Epidermal melanocyte (primary cell): ENCODE measurements around the gene DCLK2.

ENCODE experiments used
- DNase-seq: peaks from one replicate; pipeline ENCODE4 v3.0.0; 2011; ENCODE audit warnings: low spot score; ENCODE audit not compliant: insufficient read length

Gene DCLK2

DNA sequence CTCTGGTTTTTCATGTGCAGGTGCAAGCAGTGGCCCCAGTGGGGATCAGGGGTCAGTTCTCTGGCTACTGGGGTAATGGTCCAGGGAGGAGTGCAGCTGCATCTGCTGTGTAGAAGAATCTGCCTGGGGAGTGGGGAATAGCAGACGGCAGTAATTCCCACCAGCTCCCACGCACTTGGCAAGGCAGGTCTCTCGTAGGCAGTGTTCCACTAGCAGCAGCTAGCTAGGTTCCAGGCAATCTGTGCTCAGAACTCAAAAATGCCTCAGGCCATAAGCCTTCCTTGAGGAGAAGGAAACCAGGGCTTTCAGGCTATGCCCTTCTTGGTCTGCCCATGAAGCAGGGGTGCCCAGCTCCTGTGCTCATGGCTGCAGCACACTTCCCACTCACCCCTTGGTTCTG is 38.8 kb downstream of the DCLK2 start:
- DNase-seq: no peak

- DNase-seq: no peak
These were observed 39.4 kb downstream of the DCLK2 start for GRCh38 chr4:150117629-150118028.

DNA sequence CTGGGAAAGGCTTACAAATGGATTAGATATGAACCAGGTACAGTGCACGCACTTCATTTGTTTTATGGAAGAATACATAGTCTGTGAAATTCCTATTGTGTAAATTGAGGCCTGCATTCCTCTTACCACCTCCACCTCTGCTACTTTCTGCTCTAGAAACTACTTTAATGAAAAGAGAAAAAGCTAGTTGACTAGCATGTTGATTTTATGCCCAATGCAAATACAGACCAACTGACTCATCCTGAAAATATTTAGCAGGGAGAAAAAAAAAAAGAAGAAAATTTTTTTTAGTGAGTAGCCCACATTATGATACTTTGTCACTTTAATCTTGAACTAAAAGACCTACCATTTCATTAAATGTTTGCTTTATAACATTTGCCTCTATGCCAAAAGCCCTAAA is 41.2 kb downstream of the DCLK2 start:
- no peak for DNase-seq

GRCh38 chr4:150123087-150123486 is 44.8 kb downstream of the DCLK2 start:
- no peak for DNase-seq

- no peak for DNase-seq
These were observed 45.8 kb downstream of the DCLK2 start for GRCh38 chr4:150123796-150124677.

DNA sequence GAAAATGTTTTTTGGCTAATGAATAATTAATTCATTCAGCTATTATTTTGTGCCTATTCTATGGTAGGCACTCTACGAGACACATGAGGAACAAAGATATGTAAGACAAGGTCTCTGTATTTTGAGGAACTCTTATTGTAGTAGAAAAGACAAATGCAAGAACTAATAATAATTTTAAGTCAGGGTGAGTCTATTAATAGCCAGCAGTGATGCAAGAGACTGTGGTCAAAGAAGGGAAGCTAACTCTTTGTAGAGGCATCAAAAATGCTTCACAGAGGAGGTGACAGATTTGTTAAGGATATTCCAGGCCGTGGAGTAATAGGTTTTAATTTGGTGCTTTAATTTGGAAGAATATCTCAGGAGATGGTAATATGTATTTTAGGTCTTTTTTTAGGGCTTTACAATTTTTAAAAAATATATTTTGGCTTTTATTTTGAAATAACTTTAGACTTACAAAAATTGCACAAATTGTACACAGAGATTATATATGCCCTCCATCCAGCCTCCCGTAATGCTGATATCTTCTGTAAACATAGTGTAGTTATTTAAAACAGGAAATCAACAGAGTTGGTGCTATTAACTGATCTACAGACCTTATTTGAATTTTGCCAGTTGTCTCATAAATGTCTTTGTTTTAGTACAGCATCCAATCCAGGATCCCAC is 48.1 kb downstream of the DCLK2 start:
- no peak for DNase-seq

GRCh38 chr4:150126864-150127203 is 48.6 kb downstream of the DCLK2 start:
- no peak for DNase-seq

DNA sequence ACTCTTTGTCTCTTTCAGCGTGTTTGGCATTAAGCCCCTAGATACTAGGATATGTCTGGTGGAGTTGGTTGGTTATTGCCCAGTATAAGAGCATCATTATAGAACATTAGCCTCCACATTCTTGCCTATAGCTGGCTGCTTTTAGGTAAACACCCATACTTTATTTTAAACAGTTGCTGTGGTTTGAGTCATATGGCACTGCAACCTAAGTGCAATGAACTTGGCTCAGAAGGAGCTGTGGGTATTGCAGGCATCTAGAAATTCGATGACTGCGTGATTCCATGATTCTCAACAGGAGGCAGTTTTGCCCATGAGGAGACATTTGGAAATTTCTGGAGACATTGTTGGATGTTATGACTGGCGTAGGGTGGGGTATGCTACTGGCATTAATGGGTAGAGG is 49.5 kb downstream of the DCLK2 start:
- DNase-seq: no peak

DNA sequence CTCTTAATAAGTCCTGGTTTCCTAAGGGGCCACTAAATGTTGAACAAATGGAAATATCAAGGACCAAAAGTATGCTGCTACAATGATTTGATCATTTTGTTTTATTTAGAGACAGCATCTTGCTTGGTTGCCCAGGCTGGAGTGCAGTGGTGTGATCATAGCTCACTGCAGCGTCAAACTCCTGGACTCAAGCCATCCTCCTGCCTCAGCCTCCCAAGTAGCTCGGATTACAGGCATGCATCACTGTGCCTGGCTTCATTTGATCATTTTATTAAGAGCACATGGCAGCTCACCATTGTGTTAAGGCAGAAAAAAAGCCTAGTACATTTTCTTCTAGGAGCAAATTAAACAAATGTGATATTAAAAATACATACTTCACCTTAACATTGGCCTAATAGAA is 52.7 kb downstream of the DCLK2 start:
- no peak for DNase-seq

GRCh38 chr4:150131581-150132228 is 53.5 kb downstream of the DCLK2 start:
- DNase-seq: no peak

DNA sequence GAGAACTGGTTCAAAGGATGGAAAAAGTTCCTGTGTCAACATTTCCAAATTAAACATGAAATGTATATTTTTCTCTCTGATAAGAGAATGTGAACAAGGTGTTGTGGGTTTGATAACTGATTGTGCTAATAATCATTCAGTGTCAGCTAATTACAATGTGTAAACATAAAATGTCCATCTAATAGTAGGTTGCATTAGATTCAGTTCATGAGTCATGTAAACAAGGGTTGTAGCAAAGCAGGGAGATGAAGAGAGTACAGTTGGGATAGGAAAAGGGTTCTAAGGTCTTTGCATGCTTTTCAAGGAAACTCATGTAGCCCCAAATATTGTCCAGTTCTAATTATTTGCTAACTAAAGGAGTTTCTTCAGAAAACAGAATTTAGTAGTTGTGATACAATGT is 55.4 kb downstream of the DCLK2 start:
- DNase-seq: no peak

DNA sequence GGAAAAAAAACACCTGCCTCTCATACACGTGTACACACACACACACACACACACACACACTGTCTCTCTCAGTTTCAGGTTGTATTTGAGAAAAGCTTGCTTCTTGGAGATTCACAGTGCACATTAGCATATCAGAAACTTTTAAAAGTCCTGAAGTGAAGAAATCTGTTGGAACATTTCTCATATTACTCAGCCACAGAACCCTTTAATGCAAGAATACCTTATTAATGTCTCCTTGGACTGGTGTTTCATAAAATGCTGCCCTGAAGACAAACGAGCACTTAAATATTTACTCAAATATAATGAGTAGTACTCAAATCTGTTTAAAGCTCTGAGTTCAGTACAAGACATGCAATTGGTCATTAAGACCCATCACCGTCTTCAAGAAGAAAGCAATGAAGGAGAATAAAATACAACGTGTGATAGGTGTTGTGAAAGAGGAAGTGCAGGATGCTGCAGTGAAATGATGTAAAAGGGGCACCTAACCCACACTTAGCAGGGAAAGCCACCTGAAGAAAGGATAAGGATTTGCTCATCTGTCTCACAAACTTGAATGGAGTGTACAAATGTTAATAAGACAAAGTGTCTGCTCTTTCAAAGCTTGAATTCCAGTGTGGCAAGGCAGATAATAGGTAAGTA is 57.0 kb downstream of the DCLK2 start:
- no peak for DNase-seq

- no peak for DNase-seq
These were observed 57.8 kb downstream of the DCLK2 start for GRCh38 chr4:150136036-150136435.

DNA sequence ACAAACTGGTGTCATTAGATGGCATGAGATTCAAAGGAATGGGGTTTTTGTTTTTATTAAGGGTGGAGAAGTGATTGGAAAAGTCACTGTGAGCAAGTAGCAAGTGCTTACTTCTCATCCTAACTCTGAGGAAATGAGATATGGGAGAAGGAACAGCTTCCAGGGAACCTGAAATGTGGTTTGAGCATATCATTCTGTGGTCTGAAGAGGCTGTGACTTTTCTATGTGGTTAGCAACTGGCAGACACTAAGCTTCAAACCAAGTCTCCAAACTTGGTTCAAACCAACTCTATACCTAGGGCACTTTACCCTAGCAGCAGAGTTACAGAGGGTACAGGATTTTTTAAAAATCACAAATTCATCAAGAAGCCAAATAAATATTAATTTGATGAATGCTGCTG is 58.2 kb downstream of the DCLK2 start:
- no peak for DNase-seq

GRCh38 chr4:150139297-150139865 is 61.1 kb downstream of the DCLK2 start:
- DNase-seq: no peak

GRCh38 chr4:150140774-150141400 is 62.6 kb downstream of the DCLK2 start:
- DNase-seq: no peak

DNA sequence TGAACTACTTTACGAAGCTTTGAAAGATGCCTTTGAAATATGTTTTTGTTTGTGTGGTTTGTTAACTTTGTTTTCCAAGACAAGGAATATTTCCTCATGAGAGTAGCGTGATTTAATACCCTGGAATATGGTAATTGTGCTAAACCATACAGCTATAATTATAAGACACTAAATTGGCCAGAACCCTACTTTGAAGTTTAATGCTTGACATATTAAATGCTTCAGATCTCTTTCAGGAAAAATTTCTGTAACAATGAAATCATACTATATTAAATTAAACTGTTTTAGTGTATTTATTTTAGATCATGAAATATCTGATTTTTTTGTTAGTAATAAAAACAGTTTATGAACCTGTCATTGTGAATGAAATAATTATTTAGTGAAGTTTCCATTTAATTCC is 63.5 kb downstream of the DCLK2 start:
- DNase-seq: no peak

- no peak for DNase-seq
These were observed 64.6 kb downstream of the DCLK2 start for GRCh38 chr4:150142831-150143230.

DNA sequence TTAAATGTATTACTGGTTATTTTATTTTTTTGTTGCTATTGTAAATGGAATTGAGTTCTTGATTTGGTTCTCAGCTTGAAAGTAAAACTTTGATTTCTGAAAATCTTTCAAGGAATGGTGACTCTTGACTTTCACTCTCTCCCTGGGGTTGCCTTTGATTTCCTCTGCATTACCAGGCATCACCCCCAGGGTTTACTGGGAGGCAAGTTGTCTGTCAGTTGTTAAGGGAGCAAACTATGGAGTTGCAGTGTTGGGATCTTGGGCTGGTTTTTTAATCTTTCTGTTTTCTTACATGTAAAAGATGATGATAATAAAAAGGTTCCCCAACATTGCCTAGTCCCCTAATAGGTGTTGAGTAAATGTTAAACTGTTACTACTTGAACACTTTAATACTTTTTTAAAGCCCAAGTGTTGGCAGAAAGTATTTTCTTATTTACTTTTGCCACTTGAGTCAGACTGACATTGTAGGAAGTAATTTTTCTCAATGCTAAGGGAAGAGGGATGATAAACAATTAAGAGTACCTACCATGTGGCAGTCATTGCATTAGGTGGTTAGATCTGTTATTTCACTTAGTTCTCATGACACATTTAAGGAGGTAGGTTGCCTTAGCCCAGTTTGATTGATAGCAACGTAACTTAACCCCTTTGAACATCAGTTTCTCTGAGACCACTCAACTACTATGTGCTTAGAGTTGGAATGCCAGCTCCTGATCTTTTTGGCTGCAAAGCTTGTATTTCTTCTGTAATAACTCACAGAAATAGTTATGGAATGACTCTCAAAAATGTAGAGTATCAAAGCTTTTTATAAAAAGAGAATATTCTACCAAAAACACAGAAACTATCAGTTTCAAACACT is 67.1 kb downstream of the DCLK2 start:
- DNase-seq: no peak

- no peak for DNase-seq
These were observed 67.7 kb downstream of the DCLK2 start for GRCh38 chr4:150145946-150146340.
